HS-5 (cell line): ENCODE measurements around the gene SLC5A12.
"Not testable (repeated sequence)": the region's sequence is repeated elsewhere in the genome, so short reads cannot be mapped to it uniquely, and the experiment has no call there.

Experiments
- DNase-seq: peaks from one replicate; pipeline ENCODE4 v3.0.0-alpha.2; 2012; ENCODE audit warnings: low read depth

SLC5A12 gene

DNA sequence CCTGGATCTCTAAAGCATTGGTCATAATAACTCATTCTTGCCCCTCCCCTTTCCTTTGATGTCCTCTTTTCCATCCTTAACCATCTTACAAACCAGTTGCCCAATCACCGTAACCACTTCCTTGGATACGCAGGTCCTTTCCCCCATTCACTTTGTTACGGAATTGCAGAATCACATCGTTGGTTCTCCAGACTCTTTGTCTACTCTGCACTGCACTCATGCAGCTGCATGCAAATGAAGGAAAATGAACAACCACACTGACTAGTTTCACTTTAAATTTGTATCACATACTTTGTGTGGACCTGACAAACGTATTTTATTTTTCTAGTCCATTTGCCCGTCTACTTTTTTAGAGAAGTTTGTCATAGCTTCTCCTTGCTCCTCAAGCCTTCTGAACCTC lies 69.9 kb downstream of the SLC5A12 start:
- DNase-seq, result no peak

DNA sequence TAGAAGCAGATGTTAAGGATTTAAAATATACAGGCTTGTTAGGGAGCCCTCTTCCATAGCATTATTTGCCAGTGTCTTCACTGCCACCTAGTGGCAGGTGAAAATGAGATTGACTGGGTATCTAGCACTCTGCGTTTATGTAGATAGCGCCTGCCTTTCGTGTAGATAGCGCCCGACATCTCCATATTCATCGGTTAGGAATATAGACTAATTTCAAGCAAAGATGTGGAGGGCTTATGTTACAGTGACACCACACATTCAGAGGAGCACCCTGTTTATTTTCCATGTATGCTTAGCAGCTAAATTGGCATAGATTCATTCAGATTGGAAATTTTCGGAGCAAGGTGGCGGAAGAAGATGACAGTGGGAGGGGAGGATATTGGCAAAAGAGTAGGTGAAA lies 72.0 kb downstream of the SLC5A12 start:
- peak; percentile 23 for DNase-seq

GRCh38 chr11:26643314-26643713 lies 78.5 kb downstream of the SLC5A12 start:
- DNase-seq, result not testable (repeated sequence)

- no peak for DNase-seq
Observed at GRCh38 chr11:26632691-26633159, 89.1 kb downstream of the SLC5A12 start.

DNA sequence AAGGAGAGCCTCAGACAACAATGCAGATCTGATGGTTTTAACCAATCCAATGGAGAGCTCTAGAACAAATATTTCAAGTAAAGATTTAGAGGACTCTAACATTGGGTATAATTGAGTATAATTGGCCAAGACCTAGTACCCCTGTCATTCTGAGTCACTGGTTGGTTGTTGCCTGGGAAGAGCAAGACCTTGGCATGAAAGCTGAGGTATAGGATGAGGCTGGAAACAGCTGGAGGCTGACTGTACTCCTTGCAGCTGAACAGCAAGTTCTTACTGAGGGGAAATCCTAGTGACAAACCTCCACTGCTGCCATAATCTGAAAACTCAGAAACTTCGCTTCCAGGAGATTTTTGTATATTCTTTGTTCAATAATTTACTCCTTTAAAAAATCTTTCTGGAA lies 95.5 kb downstream of the SLC5A12 start:
- peak; percentile 22 for DNase-seq

DNA sequence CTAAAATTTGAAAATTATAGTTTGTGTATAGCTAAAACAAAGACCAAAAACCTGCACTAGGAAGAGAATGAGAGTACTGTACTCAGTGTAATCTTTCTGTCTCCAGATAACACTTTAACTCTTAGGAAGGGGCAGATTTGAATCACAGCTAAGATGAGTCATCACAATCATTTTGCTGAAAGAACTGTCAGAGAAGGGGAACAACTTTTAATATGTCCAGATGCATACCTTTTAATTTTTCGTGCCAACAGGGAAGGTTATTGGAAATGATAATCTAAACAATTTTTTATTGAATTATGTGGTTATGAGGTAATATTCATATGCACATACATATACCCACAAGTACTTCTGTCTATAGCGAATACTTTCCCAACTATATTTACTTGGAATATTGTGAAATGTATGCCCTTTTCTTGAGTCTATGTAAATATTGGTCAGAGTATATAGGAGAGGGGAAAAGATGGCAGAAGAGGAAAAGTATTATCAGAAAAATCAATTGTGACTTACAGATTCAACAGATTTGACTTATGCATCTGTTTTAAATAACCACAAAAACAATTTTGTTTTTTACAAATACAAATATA lies 98.7 kb downstream of the SLC5A12 start:
- peak; percentile 53 for DNase-seq

DNA sequence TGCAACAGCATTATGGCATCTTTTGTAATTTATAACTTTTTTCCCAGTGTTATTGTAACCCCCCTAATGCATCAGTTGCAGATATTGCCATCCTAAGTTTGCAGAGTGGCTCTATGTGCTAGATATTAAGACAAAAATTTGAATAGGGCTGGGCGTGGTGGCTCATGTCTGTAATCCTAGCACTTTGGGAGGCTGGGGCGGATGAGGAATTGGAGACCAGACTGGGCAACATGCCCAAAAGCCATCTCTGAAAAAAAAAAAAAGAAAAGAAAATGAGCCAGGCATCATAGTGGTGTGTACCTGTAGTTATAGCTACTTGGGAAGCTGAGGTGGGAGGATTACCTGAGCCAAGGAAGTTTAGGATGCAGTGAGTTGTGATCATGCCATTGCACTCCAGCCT lies 99.7 kb downstream of the SLC5A12 start:
- DNase-seq, result no peak

DNA sequence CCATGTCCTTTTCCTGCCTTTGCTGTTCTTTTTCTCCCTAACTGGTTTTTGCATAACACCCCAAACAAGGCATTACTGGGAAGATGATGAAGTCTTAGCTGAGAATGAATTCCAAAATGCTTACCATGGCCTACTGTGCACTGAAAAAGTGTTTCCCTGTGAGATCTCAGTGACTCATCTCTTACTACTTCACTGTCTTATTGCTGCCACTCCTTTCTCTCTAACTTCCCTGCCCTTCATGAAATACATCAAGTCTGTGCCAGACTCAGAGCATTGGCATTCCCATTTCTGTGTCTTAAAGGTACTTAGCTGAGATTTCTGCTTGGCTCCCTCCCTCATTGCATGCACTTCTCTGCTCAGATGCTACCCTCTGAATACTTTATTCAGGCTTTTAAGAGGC lies 100.7 kb downstream of the SLC5A12 start:
- DNase-seq, result peak; percentile 84

DNA sequence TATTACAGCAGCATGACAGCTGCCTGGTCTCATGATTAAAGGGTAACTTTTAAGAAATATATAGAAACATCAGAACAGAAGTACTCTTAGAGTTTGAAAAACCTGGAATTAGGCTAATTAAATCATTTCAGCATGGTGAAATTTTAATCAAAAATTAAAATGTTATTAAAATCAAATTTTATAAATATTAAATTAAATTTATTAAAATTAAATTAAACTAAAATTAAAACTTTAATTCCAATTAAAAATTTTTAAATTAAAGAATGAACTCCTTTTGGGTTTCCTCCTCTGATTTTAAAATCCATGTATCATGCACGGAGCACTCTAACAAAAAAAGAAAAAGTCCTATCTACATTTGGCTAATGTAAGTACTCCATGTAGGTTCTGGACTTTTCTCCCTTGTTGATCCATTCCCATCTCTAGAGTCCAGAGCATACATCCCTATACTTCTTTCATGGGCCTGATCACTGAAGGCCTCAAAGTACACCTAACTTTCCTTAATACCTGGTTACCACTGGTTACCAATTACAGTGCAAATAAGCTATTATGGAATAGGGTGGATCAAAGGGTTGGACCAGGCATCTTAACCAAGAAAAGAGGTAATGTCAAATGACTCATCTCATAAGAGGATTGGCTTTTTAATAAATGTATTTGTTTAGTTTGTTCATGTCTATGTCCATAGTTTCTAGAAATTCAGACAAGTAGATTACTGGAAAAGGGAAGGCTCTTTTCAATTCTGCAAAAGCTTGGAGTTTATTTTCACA lies 101.4 kb downstream of the SLC5A12 start:
- no peak for DNase-seq

DNA sequence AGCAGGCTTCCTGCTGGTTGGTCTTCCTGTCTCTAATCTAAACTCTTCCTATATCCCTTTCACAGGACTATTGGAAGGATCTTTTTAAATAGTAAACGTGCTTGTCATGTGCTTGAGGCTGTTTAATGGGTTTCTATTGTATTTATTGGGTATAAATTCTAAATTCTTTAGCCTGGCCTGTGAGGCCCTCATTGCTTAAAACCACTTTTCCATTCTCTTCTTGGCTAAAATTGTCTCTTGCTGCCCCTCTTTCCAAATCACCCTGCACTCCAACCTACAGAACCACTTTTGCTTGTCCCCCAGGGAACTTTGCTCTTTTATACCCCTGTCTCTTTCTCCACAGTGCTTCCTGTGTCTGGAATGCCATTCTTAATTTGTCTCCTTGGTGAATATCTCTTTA lies 103.4 kb downstream of the SLC5A12 start:
- DNase-seq, result no peak
